Measurements from ENCODE around the gene RNLS.

The RNLS gene

GRCh38 chr10:88383276-88383675 is 199.8 kb downstream of the RNLS start:
- no peak for TF ChIP-seq CTCF (IDR thresholded peaks at IDR 0.05; ENCODE audit: low read depth, low read length, missing control alignments)
- no peak overlapping the region for H3K4me3 ChIP-seq (ENCODE audit: low read depth, low read length)
- DNase-seq (ENCODE audit: low read depth) = no peak

GRCh38 chr10:88382699-88383098 is 200.4 kb downstream of the RNLS start:
- no peak for DNase-seq (ENCODE audit: low read depth)
- TF ChIP-seq CTCF (IDR thresholded peaks at IDR 0.05; ENCODE audit: low read depth, low read length, missing control alignments) = no peak
- no peak overlapping the region for H3K4me3 ChIP-seq (ENCODE audit: low read depth, low read length)

- no peak for TF ChIP-seq CTCF (IDR thresholded peaks at IDR 0.05; ENCODE audit: low read depth, low read length, missing control alignments)
- no peak for DNase-seq (ENCODE audit: low read depth)
- H3K4me3 ChIP-seq (ENCODE audit: low read depth, low read length) = no peak overlapping the region
Observed at GRCh38 chr10:88379575-88379974, 203.5 kb downstream of the RNLS start.

- DNase-seq (ENCODE audit: low read depth) = no peak
- no peak overlapping the region for H3K4me3 ChIP-seq (ENCODE audit: low read depth, low read length)
- no peak for TF ChIP-seq CTCF (IDR thresholded peaks at IDR 0.05; ENCODE audit: low read depth, low read length, missing control alignments)
Observed at GRCh38 chr10:88377510-88377909, 205.6 kb downstream of the RNLS start.

GRCh38 chr10:88374392-88375175 is 208.5 kb downstream of the RNLS start:
- TF ChIP-seq CTCF (IDR thresholded peaks at IDR 0.05; ENCODE audit: low read depth, low read length, missing control alignments) = no peak
- DNase-seq (ENCODE audit: low read depth) = no peak

GRCh38 chr10:88372881-88373592 is 210.1 kb downstream of the RNLS start:
- no peak for TF ChIP-seq CTCF (IDR thresholded peaks at IDR 0.05; ENCODE audit: low read depth, low read length, missing control alignments)

More at GRCh38 chr10:88374392-88375175, 208.5 kb downstream of the RNLS start:
- H3K4me3 ChIP-seq (ENCODE audit: low read depth, low read length) = no peak overlapping the region

More at GRCh38 chr10:88372881-88373592, 210.1 kb downstream of the RNLS start:
- no peak for DNase-seq (ENCODE audit: low read depth)
- H3K4me3 ChIP-seq (ENCODE audit: low read depth, low read length) = no peak overlapping the region

Data from GM12864 (cell line).